ENCODE data around the gene TRIM7.
"Not testable (repeated sequence)": the region's sequence is repeated elsewhere in the genome, so short reads cannot be mapped to it uniquely, and the experiment has no call there.

The TRIM7 gene

DNA sequence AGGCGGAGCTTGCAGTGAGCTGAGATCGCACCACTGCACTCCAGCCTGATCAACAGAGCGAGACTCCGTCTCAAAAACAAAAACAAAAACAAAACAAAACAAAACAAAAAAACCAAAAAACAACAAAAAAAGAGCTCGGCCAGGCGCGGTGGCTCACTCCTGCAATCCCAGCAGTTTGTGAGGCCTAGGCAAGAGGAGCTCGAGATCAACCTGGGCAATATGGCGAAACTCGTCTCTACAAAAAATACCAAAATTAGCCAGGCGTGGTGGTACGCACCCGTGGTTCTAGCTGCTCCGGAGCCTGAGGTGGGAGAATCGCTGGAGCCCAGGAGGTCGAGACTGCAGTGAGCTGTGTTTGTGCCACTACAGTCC, 20.2 kb downstream of the TRIM7 start:
- H4K20me1 ChIP-seq (ENCODE audit: insufficient read depth), result no peaks in the 10 kb centered on the region
- H3K27ac ChIP-seq, result peak overlapping the region; percentile 95
- H3K4me3 ChIP-seq (IDR thresholded peaks at IDR 0.05; ENCODE audit: insufficient read depth, low read depth, low read length), result no peak overlapping the region
- TF ChIP-seq, protein P1, sequence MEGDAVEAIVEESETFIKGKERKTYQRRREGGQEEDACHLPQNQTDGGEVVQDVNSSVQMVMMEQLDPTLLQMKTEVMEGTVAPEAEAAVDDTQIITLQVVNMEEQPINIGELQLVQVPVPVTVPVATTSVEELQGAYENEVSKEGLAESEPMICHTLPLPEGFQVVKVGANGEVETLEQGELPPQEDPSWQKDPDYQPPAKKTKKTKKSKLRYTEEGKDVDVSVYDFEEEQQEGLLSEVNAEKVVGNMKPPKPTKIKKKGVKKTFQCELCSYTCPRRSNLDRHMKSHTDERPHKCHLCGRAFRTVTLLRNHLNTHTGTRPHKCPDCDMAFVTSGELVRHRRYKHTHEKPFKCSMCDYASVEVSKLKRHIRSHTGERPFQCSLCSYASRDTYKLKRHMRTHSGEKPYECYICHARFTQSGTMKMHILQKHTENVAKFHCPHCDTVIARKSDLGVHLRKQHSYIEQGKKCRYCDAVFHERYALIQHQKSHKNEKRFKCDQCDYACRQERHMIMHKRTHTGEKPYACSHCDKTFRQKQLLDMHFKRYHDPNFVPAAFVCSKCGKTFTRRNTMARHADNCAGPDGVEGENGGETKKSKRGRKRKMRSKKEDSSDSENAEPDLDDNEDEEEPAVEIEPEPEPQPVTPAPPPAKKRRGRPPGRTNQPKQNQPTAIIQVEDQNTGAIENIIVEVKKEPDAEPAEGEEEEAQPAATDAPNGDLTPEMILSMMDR (conservative IDR thresholded peaks at IDR 0.05; ENCODE audit: low read depth, low read length), result no peak
- peak overlapping the region; percentile 91 for H2AFZ ChIP-seq (ENCODE audit: low read depth)
- no peaks in the 10 kb centered on the region for H3K36me3 ChIP-seq (ENCODE audit: insufficient read depth)
- H3K9ac ChIP-seq, result peak overlapping the region; percentile 83
- H3K4me2 ChIP-seq, result peak overlapping the region; percentile 68
- H3K79me2 ChIP-seq (ENCODE audit: insufficient read depth, low read depth), result no peaks in the 10 kb centered on the region
- H3K27me3 ChIP-seq (ENCODE audit: insufficient read depth, low read depth), result no peaks in the 10 kb centered on the region
- H3K4me1 ChIP-seq (ENCODE audit: low read depth, poor library complexity, severe bottlenecking), result peaks cover 31% of the 10 kb centered on the region

DNA sequence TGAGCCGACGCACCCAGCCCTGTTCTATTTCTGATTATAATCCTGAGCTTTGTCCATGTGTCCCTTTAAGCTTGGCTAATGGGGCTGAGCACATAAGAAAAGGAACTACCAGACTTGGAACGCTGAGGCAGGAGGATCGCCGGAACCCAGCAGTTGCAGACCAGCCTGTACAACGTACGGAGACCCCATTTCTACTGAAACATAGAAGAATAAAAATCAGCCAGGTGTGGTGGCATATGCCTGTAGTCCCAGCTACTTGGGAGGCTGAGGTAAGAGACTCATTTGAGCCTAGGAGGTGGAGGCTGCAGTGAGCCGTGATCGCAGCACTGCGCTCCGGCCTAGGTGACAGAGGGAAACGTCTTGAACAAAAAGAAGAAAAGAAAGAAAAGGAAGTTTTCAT, 22.3 kb downstream of the TRIM7 start:
- no peaks in the 10 kb centered on the region for H3K27me3 ChIP-seq (ENCODE audit: insufficient read depth, low read depth)
- no peaks in the 10 kb centered on the region for H3K36me3 ChIP-seq (ENCODE audit: insufficient read depth)
- no peak overlapping the region for H3K4me3 ChIP-seq (IDR thresholded peaks at IDR 0.05; ENCODE audit: insufficient read depth, low read depth, low read length)
- no peak overlapping the region for H3K4me2 ChIP-seq
- H3K9ac ChIP-seq, result no peak overlapping the region
- no peaks in the 10 kb centered on the region for H4K20me1 ChIP-seq (ENCODE audit: insufficient read depth)
- TF ChIP-seq, protein P1 (conservative IDR thresholded peaks at IDR 0.05; ENCODE audit: low read depth, low read length), result no peak
- H3K4me1 ChIP-seq (ENCODE audit: low read depth, poor library complexity, severe bottlenecking), result peaks cover 31% of the 10 kb centered on the region
- peak overlapping the region; percentile 18; the same call in 1 of the 2 replicates for H2AFZ ChIP-seq (ENCODE audit: low read depth)
- no peak overlapping the region for H3K27ac ChIP-seq
- no peaks in the 10 kb centered on the region for H3K79me2 ChIP-seq (ENCODE audit: insufficient read depth, low read depth)

DNA sequence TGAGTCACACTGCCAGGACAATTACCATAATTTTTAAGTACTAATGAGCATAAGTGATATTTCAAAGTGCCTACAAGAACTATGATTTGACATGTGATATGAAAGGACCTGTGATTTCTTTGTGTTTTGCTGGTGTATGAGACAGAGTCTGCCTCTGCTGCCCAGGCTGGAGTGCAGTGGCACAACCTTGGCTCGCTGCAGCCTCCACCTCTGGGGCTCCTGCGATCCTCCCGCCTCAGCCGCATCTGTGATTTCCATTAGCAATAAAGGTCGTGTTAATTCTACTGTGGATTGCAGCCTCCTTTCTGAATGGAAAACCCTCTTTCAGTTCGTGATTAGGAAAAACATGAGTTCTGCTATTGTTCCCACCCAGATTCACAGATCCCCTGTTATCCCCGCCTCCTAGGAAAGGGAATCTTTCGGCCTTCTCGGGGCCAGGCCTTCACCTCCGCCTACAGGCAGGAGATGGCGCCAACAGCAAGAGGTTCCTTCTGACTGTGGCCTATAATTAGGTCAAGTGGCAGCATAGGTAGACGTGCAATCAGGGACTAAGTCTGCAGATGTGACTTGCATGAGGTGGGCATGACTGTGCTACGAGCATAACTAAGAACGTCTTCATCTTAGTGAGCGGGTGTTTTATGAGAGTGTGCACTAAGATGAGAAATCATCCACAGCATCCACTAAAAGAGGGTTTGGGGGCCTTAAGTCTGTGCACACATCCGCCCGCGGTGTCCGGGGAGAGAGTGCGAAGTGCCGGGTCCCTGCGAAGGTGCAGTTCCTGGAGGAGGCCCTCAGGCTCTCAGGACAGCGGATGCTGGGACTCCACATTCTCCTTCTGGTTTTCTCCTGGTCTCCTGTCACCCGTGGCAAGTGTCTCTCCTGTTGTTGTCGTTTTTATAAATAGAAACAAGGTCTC, 23.1 kb downstream of the TRIM7 start:
- Histone ChIP-seq H3K4me1 (ENCODE audit: low read depth, poor library complexity, severe bottlenecking) (peaks cover 31% of the 10 kb centered on the region), H2AFZ (ENCODE audit: low read depth) (peak overlapping the region; percentile 18), H3K27me3 (ENCODE audit: insufficient read depth, low read depth) (no peaks in the 10 kb centered on the region), H4K20me1 (ENCODE audit: insufficient read depth) (no peaks in the 10 kb centered on the region), H3K36me3 (ENCODE audit: insufficient read depth) (no peaks in the 10 kb centered on the region), H3K4me2 (peak overlapping the region; percentile 25), H3K4me3 (IDR thresholded peaks at IDR 0.05; ENCODE audit: insufficient read depth, low read depth, low read length) (no peak overlapping the region), H3K79me2 (ENCODE audit: insufficient read depth, low read depth) (no peaks in the 10 kb centered on the region), H3K27ac (no peak overlapping the region; the same call in 1 of the 2 replicates), H3K9ac (no peak overlapping the region)
- TF ChIP-seq, protein P1 (conservative IDR thresholded peaks at IDR 0.05; ENCODE audit: low read depth, low read length), result peak; percentile 64

DNA sequence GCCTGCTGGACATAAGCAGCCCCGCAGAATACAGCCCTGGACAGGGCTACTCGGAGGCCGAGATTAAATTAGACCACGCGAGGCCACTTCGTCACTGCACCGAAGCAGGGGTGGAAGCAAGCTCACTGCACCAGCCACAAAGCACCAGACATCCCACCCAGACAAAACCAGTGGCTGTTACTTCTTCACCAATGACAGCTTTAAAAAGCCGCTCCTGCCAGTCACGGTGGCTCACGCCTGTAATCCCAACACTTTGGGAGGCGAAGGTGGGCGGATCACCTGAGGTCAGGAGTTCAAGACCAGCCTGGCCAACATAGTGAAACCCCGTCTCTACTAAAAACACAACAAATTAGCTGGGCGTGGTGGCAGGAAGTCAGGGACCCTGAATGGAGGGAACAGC, 27.4 kb downstream of the TRIM7 start:
- not testable (repeated sequence) for H3K79me2 ChIP-seq (ENCODE audit: insufficient read depth, low read depth); H3K27me3 ChIP-seq (ENCODE audit: insufficient read depth, low read depth); H2AFZ ChIP-seq (ENCODE audit: low read depth); H3K4me3 ChIP-seq (IDR thresholded peaks at IDR 0.05; ENCODE audit: insufficient read depth, low read depth, low read length); H3K27ac ChIP-seq; H3K4me2 ChIP-seq; H3K9ac ChIP-seq; H4K20me1 ChIP-seq (ENCODE audit: insufficient read depth); H3K36me3 ChIP-seq (ENCODE audit: insufficient read depth)
- peaks cover 22% of the 10 kb centered on the region for H3K4me1 ChIP-seq (ENCODE audit: low read depth, poor library complexity, severe bottlenecking)

Measured in KMS-11 (cell line).